Posterior cingulate gyrus (tissue), 11 donors: ENCODE data around the gene SH3BGR.

Source experiments
- DNase-seq, 10 donors: peaks; one replicate each; pipeline versions ENCODE4 v3.0.0 to v3.0.0-alpha.2; 2020 to 2021; ENCODE audit warnings: mixed read lengths in 3 of 10
- intact Hi-C: fragments of 100-400 bp; cut with DNase I; formaldehyde crosslinking; loops from one replicate; pipeline ENCODE4 v1.15.1; 2023

SH3BGR gene

GRCh38 chr21:39454949-39455668 lies 3.3 kb downstream of the SH3BGR start:
- intact Hi-C loops: no loop called here
- DNase-seq: no peak

- intact Hi-C loops: no loop called here
- no peak for DNase-seq
Observed at GRCh38 chr21:39456665-39457064, 4.9 kb downstream of the SH3BGR start.

GRCh38 chr21:39461419-39461818 lies 9.6 kb downstream of the SH3BGR start:
- no peak for DNase-seq
- intact Hi-C loops: no loop called here

DNA sequence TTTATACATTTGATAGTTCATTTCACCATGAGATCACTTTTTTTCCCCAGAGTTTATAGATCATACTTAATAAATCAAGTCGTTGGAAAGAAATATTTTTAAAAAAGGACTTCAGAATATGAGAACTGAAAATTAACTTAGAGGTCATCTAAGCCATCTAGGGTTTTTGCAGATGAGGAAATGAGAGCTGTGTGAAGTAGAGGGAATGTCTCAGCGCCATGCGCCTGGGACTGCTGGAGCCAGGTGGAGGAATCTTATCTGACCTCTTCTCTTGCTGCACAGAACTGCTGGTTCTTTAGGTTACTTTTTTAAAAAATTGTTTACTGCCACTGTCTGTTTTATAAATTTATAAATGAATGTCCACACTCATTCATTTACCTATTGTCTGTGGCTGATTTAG lies 11.5 kb downstream of the SH3BGR start:
- intact Hi-C loops: no loop called here
- DNase-seq: no peak

- intact Hi-C loops: no loop called here
- no peak for DNase-seq
Observed at GRCh38 chr21:39466584-39466983, 14.8 kb downstream of the SH3BGR start.

GRCh38 chr21:39467746-39468145 lies 16.0 kb downstream of the SH3BGR start:
- intact Hi-C loops: no loop called here
- DNase-seq: no peak

DNA sequence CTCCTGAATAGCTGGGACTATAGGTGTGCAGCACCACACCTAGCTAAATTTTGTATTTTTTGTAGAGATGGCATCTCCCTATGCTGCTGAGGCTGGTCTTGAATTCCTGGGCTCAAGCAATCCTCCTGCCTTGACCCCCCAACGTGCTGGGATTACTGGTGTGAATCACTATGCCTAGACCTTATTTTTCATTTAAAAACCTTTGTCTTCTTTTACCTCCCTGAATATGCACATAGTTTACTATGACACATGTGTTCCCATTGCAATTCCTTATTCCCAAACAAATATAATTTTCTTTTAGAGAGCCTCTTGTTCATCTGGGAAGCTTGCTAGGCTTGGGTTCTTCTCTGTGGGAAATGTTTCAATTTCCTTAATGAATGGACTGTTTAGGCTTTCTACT lies 16.8 kb downstream of the SH3BGR start:
- DNase-seq: no peak
- intact Hi-C loops: no loop called here

GRCh38 chr21:39471598-39471997 lies 19.8 kb downstream of the SH3BGR start:
- DNase-seq: no peak
- intact Hi-C loops: no loop called here

GRCh38 chr21:39472786-39473185 lies 21.0 kb downstream of the SH3BGR start:
- intact Hi-C loops: no loop called here
- no peak for DNase-seq

DNA sequence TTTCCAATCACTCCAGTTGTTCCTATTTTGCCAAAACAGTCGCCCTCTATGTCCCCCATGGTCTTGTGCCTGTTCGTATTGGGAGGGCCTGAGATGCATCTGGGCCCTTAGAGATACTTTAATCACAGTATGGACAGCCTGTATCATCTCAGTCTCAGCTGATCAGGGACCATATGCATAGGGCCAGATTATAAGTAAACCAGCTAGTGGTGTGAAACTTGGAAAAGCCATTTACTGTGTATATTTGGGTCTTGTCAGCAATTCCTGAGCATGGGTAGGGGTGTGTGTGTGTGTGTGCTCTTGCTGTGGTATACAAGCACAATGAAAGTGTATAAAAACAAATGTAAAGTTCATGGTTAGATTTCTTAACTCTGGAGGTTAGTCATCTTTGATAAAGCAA lies 22.8 kb downstream of the SH3BGR start:
- no peak for DNase-seq
- intact Hi-C loops: no loop called here

GRCh38 chr21:39479164-39479813 lies 27.5 kb downstream of the SH3BGR start:
- no peak for DNase-seq
- intact Hi-C loops: no loop called here

DNA sequence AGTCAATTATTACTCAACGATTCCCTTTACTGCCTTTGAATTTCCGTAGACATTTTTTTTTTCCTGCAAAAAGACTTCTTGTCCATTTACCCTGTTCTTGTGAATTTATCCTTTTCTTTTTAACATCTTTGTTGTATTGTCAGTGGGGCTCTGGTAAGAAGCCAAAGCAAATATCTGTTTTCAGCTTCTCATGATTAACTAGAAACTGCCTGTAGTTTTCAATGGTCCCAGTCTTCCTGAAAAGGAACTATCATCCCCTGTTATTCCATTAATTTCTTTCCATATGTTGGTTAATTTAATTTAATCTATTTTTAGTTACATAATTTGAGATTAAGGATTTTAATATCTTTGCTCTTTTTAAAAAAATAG lies 28.0 kb downstream of the SH3BGR start:
- no peak for DNase-seq
- intact Hi-C loops: no loop called here

- DNase-seq: no peak
- intact Hi-C loops: no loop called here
Observed at GRCh38 chr21:39480271-39480670, 28.5 kb downstream of the SH3BGR start.

DNA sequence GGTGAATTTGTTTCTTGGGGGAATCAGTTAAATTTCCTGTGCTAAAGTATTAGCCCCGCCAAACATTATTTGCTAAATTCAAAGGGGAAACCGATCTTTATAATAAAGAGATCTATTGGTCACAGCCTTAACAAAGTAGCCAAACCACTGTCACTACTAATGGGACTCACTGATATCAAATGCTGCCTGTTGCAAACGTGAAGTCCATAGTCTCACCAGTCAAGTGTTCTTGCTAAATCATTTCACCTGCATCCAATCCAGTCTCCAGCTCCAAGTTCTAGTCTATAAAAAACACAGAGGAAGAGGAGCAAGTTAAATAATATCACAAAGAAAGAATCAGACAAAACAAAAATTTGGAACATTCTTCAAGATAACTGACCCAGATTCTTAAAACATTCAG lies 30.1 kb downstream of the SH3BGR start:
- DNase-seq: no peak
- intact Hi-C loops: no loop called here

- DNase-seq: no peak
- intact Hi-C loops: no loop called here
Observed at GRCh38 chr21:39483917-39484316, 32.1 kb downstream of the SH3BGR start.

- intact Hi-C loops: no loop called here
- DNase-seq: no peak
Observed at GRCh38 chr21:39484711-39485276, 33.0 kb downstream of the SH3BGR start.

GRCh38 chr21:39489380-39489924 lies 37.7 kb downstream of the SH3BGR start:
- intact Hi-C loops: no loop called here
- DNase-seq: no peak

GRCh38 chr21:39499156-39499555 lies 47.4 kb downstream of the SH3BGR start:
- DNase-seq: no peak
- intact Hi-C loops: no loop called here

- peak in 9 of 10 donors; percentile 31 to 91 (median 54) for DNase-seq
Observed at GRCh38 chr21:39502631-39503030, 50.9 kb downstream of the SH3BGR start.

DNA sequence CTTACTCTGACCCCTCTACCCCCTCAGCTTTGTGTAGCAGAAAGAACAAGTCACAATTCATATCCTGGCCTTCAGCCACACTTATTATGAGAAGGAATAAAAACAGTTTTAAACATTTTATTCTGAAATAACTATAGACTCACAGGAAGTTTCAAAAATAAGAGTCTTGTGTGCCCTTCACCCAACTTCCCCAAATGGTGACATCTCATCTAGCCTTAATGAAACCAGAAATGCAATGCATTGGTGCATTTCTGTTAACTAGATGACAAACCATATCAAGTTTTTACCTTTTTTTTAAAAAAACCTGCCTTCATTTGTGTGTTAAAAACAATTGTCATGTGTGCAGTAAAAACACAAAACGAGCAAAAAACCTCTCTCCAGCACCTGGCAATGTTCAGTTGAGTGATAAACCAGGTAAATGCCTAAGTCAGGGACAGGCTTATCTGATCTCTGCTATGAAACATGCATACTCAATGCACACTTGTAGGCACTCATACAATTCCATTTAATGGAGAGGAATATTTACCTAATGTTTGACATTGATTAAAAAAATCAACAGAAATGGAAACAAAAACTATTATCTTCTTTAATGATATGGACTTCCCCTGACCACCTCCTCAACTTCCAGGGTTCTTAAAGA lies 51.5 kb downstream of the SH3BGR start:
- intact Hi-C loops: no loop called here

More at GRCh38 chr21:39502631-39503030, 50.9 kb downstream of the SH3BGR start:
- intact Hi-C loops: no loop called here

GRCh38 chr21:39504230-39504629 lies 52.5 kb downstream of the SH3BGR start:
- intact Hi-C loops: no loop called here
- DNase-seq: no peak

More for the DNA sequence above, 51.5 kb downstream of the SH3BGR start:
- DNase-seq: no peak
